C4-2B (cell line): ENCODE results near the gene CLNK.

Experiments used
- H3K27ac ChIP-seq: fragments of 450-650 bp; 2 replicates; pipeline ENCODE4 v1.5.1; 2017
- ZFX ChIP-seq: fragments of 450-650 bp; IDR thresholded peaks from 2 replicates; pipeline ENCODE4 v1.6.1; 2017
- TF ChIP-seq, protein P1 (sequence below): fragments of 450-650 bp; conservative IDR thresholded peaks from 2 replicates; pipeline ENCODE4 v1.5.1; 2017; ENCODE audit warnings: mild to moderate bottlenecking

CLNK gene

DNA sequence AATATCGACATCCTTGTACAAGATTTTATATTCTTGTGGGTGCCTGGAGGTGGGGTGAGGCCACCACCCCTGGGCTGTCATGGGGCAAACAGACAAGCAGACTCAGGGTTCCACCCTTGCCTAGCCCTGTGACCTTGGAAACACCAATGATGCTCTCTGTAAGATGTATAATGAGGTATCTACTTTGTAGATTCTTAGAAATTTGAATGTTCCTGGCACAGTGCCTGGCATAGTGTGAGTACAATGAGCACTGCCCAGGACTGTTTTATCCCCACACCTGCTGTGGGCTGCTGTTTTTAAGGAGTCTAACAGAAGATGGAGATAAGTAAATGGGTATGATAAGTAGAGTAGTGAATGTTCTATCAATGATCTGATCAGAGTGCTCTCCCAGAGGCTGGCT is 230.4 kb downstream of the CLNK start:
- H3K27ac ChIP-seq, result no peak overlapping the region
- TF ChIP-seq ZFX, result no peak
- TF ChIP-seq, protein P1, sequence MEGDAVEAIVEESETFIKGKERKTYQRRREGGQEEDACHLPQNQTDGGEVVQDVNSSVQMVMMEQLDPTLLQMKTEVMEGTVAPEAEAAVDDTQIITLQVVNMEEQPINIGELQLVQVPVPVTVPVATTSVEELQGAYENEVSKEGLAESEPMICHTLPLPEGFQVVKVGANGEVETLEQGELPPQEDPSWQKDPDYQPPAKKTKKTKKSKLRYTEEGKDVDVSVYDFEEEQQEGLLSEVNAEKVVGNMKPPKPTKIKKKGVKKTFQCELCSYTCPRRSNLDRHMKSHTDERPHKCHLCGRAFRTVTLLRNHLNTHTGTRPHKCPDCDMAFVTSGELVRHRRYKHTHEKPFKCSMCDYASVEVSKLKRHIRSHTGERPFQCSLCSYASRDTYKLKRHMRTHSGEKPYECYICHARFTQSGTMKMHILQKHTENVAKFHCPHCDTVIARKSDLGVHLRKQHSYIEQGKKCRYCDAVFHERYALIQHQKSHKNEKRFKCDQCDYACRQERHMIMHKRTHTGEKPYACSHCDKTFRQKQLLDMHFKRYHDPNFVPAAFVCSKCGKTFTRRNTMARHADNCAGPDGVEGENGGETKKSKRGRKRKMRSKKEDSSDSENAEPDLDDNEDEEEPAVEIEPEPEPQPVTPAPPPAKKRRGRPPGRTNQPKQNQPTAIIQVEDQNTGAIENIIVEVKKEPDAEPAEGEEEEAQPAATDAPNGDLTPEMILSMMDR, result no peak

DNA sequence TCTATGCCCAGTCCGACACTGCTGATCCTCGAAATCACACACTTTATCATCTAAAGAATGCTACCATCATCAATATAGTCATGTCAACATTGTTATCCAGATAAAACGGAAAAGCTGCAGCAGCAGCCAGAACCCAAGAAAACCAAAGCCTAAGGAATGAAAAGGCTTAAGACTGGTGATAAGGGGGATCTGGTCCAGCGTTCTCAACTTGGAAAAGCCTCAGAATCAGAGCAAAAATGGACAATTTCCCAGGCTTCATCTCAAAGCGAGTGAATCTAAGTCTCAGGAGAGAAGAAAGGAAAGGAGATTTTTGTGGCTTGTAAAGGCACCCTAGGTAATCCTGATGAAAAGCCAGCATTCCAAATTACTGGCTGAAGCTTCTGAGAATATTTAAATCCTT is 235.6 kb downstream of the CLNK start:
- TF ChIP-seq, protein P1, result no peak
- TF ChIP-seq ZFX, result no peak

DNA sequence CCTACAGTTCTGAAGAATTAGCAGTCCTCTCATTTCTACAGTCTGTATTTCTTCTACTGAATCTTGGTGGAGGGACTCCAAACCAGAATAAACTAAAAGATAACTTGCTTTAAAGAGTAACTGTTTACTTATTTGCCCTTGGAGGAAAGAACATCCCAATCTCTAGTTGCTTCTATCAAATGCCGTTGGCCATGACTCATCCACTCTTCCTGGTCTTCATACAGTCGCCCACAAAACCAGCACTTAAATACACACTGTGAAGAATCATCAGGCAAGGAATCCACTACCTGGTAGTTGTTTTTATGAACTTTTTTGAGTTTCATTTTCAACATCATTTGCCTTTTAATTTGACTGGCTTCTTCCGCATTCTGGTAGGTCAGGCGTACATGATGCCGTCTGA is 241.6 kb downstream of the CLNK start:
- TF ChIP-seq ZFX, result no peak
- TF ChIP-seq, protein P1, result no peak
- H3K27ac ChIP-seq, result no peak overlapping the region

More for the DNA sequence above, 235.6 kb downstream of the CLNK start:
- H3K27ac ChIP-seq, result no peak overlapping the region

DNA sequence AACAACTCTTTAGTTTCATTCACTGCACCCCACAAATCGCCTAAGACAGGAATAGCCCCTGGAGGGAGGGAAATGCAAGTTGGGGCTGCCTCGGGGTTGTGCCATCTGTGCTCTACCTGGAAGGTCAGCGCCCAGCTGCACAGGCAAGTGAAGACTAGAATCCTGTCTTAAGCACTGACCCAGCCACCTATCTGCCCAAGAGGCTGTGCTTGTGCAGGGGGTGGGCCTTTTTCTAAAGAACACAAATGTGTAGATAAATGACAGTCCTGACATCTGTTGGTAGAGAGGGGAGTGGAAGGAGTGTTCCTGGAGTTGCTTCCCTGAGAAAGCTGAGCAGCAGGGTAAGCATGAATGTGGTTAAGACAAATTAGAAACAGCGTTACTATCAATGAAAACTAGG is 243.1 kb downstream of the CLNK start:
- no peak overlapping the region for H3K27ac ChIP-seq
- TF ChIP-seq, protein P1, result no peak

DNA sequence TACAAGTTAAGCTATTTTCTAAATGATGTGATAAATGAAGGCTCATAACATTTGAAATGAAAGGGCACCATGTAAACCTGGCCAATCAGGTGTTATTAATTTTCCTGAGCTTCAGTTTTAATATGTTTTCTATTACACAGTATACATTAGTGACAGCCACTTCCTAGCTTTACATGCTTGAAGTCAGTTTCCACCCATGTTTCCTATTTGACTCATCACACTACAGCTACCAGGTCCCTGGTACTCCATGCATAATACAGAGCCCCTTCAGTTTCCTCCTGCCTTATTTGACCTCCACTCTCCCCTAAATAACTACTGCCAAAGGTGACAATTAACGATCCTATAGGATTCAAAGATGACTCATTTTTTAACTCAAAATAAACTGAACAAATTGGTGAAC is 245.6 kb downstream of the CLNK start:
- TF ChIP-seq ZFX, result no peak
- TF ChIP-seq, protein P1, result no peak
- no peak overlapping the region for H3K27ac ChIP-seq

GRCh38 chr4:10437735-10438134 is 246.8 kb downstream of the CLNK start:
- no peak overlapping the region for H3K27ac ChIP-seq
- TF ChIP-seq ZFX, result no peak
- TF ChIP-seq, protein P1, result no peak
